ENCODE measurements around the gene POLE. TPM values are rescaled to one million over a fixed set of nuclear protein-coding genes. Genes with fewer than 3 reads are reported as not detected.

The POLE gene
- total RNA-seq, 2 donors from 2014 or later, result 111 to 131 TPM

DNA sequence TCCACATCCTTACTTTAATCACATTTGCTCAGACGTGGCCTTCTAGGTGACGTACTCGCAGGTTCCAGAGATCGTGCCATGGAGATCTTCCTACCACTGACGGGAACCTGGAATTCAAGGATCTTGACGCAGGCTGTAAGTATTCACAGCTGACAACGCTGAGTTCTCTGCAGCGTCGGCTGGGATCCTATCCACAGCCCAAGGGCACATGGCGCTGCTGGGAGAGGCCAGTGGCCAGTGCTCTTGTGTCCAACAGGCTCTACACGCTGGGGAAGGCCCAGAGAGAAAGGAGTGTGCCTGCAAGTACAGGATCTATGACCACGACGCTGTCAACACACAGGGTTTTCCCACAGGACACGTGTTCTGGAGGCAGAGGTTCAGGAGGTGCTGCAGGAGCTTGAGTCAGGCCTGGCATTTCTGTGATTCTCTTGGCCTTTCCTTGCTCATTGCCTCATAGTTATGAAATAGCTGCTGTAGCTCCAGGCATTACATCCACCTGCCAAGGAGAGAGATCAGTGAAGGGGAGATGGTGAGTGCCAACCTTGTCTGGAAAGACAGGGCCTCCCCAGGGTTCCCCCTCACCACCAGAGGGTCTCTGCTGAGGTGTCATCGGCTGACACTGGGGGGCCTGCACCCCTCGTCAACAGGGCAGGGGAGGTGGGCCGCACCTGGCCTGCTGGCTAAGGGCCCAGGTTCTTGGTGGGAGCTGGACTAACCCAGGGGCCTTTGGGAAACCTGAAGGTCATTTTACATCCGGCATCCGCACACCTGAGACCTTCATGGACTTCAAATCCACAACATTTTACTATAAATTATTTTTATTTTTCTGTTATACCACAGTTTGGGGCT is 98.1 kb downstream of the POLE start:
- Mint-ChIP-seq H3K4me3 (no peak overlapping the region), H3K27ac (no peak overlapping the region), H3K4me1 (ENCODE audit: low read depth) (no peaks in the 10 kb centered on the region), H3K27me3 (ENCODE audit: low read depth) (peaks cover 10% of the 10 kb centered on the region), H3K36me3 (ENCODE audit: insufficient read depth in 2 of 2) (peaks cover 0 to under 1% of the 10 kb centered on the region in 2 donors), H3K9me3 (no peaks in the 10 kb centered on the region)
- DNase-seq, result no peak
- ATAC-seq (replicated peaks in 1 of 2), result no peak

DNA sequence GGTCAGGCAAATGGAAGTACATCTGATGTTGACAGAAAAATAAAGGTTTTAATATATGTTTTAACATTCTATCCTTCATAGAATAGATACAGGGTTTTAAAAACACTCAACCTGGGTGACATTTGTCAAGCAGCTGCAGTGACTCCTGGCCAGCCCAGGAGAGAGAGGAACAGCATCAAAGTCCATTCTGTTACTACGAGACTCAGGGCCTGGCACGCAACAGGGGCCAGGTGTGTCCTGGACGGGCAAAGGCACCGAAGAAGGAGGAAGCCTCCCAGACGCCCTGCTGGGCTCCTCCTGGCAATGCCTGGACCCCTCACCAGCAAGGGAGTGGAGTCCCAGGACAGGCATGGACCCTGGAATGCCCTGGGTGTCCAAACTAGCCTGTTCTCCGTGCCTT is 98.8 kb downstream of the POLE start:
- ATAC-seq (replicated peaks in 1 of 2) (no peak), DNase-seq (no peak)
- peaks cover 3% of the 10 kb centered on the region for H3K27me3 Mint-ChIP-seq (ENCODE audit: low read depth)
- peaks cover 0 to 4% of the 10 kb centered on the region in 2 donors for H3K36me3 Mint-ChIP-seq (ENCODE audit: insufficient read depth in 2 of 2)
- H3K4me3 Mint-ChIP-seq, result no peak overlapping the region
- no peak overlapping the region for H3K27ac Mint-ChIP-seq
- no peaks in the 10 kb centered on the region for H3K4me1 Mint-ChIP-seq (ENCODE audit: low read depth)
- no peaks in the 10 kb centered on the region for H3K9me3 Mint-ChIP-seq

DNA sequence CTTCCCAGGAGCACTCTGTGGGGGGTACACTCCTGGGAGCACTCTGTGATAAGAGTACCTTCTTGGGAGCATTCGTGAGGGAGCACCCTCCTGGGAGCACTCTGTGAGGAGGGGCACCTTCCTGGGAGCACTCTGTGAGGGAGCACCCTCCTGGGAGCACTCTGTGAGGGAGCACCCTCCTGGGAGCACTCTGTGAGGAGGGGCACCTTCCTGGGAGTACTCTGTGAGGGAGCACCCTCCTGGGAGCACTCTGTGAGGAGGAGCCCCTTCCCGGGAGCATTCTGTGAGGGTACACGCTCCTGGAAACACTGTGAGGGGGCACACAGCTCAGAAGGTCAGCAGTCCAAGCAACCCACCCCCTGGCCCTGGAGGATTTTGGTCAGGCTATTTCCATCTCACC is 99.4 kb downstream of the POLE start:
- H3K9me3 Mint-ChIP-seq, result no peaks in the 10 kb centered on the region
- DNase-seq (no peak), ATAC-seq (replicated peaks in 1 of 2) (no peak)
- no peaks in the 10 kb centered on the region for H3K27me3 Mint-ChIP-seq (ENCODE audit: low read depth)
- H3K27ac Mint-ChIP-seq, result no peak overlapping the region
- H3K4me3 Mint-ChIP-seq, result no peak overlapping the region
- H3K36me3 Mint-ChIP-seq (ENCODE audit: insufficient read depth in 2 of 2), result peaks cover 0 to 4% of the 10 kb centered on the region in 2 donors
- H3K4me1 Mint-ChIP-seq (ENCODE audit: low read depth), result no peaks in the 10 kb centered on the region

DNA sequence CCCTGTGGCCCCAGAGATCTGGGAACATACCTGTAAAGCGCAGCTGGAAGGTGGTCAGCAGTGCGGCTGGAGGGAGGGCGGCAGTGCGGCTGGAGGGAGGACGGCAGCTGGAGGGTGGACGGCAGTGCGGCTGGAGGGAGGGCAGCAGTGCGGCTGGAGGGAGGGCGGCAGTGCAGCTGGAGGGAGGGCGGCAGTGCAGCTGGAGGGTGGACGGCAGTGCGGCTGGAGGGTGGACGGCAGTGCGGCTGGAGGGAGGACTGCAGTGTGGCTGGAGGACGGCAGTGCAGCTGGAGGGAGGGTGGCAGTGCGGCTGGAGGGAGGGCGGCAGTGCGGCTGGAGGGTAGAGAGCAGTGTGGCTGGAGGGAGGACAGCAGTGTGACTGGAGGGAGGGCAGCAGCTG is 100.2 kb downstream of the POLE start:
- Mint-ChIP-seq H3K27me3 (ENCODE audit: low read depth) (no peaks in the 10 kb centered on the region), H3K4me1 (ENCODE audit: low read depth) (no peaks in the 10 kb centered on the region), H3K27ac (no peak overlapping the region), H3K36me3 (ENCODE audit: insufficient read depth in 2 of 2) (peaks cover 0 to 4% of the 10 kb centered on the region in 2 donors), H3K9me3 (no peaks in the 10 kb centered on the region), H3K4me3 (no peak overlapping the region)
- DNase-seq (no peak), ATAC-seq (replicated peaks in 1 of 2) (no peak)

DNA sequence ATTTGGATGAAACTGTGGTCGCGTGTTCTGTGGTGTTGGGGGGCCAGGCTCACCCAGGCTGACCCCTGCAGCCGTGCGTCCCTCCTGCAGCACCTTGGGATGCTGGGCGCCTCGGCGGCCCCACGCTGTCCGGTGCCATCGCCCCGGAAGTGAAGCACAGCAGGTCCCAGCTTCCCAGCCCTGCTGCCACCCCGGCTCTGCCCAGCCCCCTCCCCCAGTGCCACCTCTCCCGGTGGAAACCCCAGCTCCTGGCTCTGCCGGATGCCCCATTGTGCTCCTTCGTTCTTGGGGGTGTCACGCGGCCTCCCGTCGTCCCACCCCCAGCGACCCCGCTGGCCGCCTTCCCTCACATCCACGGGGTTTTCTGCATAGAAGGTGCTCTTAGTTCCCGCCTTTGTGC is 102.0 kb downstream of the POLE start:
- no peak overlapping the region for H3K4me3 Mint-ChIP-seq

DNA sequence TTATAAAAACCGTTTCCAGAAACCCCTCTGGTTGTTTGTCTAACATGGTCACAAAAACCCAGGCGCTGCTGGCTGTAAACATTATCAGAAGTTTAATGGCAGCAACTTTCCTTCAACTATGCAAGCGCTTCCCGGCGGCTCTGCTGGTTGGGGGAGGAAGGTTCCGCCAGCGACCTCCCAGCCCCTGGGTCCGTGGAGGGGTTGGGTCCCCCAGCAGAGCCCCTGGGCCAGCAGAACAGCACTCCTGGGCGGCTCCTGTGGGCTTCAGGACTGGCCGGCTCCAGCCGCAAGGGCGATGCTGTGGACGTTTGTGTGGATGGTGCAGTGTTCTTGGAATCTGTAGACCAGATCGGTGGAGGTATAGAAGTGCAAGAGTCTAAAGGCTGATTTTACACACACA is 102.7 kb downstream of the POLE start:
- no peaks in the 10 kb centered on the region for H3K9me3 Mint-ChIP-seq
- no peak overlapping the region for H3K4me3 Mint-ChIP-seq
- H3K4me1 Mint-ChIP-seq (ENCODE audit: low read depth), result no peaks in the 10 kb centered on the region
- DNase-seq (no peak), ATAC-seq (replicated peaks in 1 of 2) (no peak)
- H3K27ac Mint-ChIP-seq, result no peak overlapping the region
- no peaks in the 10 kb centered on the region for H3K27me3 Mint-ChIP-seq (ENCODE audit: low read depth)
- H3K36me3 Mint-ChIP-seq (ENCODE audit: insufficient read depth in 2 of 2), result peaks cover 0 to 4% of the 10 kb centered on the region in 2 donors

More for the DNA sequence above, 102.0 kb downstream of the POLE start:
- Mint-ChIP-seq H3K27me3 (ENCODE audit: low read depth) (no peaks in the 10 kb centered on the region), H3K9me3 (no peaks in the 10 kb centered on the region), H3K36me3 (ENCODE audit: insufficient read depth in 2 of 2) (peaks cover 0 to 4% of the 10 kb centered on the region in 2 donors), H3K27ac (no peak overlapping the region), H3K4me1 (ENCODE audit: low read depth) (no peaks in the 10 kb centered on the region)
- ATAC-seq (replicated peaks in 1 of 2), result no peak
- DNase-seq, result no peak

DNA sequence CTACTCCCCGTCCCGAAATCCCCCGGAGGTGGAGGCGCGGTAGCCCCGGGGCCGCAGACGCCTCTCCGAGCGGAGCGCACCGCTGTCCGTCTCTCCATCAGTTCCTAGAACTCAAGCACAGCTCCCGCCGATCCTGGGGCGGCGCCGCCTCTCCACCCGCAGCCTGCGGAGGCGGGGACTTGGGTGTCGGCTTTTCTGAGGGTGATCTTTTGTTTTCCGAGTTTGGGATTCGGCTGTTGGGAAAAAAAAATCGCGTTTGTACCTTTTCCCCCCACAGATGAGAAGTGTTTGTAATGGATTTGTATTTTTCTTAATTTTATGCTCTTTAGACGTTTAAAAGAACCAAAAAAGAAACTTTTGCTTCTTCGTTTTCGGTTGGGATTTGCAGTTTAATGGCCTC is 103.4 kb downstream of the POLE start:
- H3K4me3 Mint-ChIP-seq, result no peak overlapping the region
- H3K27ac Mint-ChIP-seq, result no peak overlapping the region
- H3K27me3 Mint-ChIP-seq (ENCODE audit: low read depth), result no peaks in the 10 kb centered on the region
- H3K4me1 Mint-ChIP-seq (ENCODE audit: low read depth), result no peaks in the 10 kb centered on the region
- no peaks in the 10 kb centered on the region for H3K9me3 Mint-ChIP-seq
- H3K36me3 Mint-ChIP-seq (ENCODE audit: insufficient read depth in 2 of 2), result peaks cover 0 to 4% of the 10 kb centered on the region in 2 donors
- no peak for ATAC-seq (replicated peaks in 1 of 2)
- DNase-seq, result no peak

DNA sequence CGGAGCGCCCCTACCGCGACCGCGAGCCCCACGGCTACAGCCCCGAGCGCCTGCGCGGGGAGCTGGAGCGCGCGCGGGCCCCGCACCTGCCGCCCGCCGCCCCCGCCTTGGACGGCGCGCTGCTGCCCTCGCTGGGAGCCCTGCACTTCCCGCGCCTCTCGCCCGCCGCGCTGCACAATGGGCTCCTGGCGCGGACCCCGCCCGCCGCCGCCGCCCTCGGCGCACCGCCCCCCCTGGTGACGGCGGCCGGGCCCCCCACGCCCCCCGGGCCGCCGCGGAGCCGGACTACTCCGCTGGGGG is 103.8 kb downstream of the POLE start:
- H3K9me3 Mint-ChIP-seq, result no peaks in the 10 kb centered on the region

DNA sequence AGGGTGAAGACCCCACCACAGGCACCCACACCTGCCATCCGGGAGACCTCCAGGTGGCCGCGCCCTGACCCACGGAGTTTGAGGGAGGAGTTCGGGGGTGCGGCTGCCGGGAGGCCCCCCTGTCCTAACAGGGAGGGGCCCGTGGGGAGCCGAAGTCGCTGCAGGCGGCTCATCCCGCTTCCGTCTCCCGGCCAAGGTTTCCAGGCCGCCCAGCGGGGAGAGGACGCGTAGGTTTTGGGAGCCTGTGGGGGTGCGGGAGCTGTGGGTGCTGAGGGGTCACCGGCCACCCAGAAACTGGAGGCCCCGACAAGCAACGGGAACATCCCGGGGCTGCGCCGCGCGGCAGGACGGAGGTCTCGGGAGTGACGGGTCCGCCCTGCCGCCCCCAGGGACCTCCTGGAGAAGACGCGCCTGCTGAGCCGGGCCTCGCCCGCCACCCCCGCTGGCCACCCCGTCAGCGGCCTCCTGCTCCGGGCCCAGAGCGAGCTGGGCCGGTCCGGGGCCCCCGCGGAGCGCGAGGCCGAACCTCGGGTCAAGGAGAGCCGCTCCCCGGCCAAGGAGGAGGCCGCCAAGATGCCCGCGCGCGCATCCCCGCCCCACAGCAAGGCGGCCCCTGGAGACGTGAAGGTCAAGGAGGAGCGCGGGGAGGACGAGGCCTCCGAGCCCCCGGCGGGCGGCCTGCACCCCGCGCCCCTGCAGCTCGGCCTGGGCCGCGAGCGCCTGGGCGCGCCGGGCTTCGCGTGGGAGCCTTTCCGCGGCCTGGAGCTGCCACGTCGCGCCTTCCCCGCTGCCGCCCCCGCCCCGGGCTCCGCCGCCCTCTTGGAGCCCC is 104.3 kb downstream of the POLE start:
- no peaks in the 10 kb centered on the region for H3K9me3 Mint-ChIP-seq
- H3K36me3 Mint-ChIP-seq (ENCODE audit: insufficient read depth in 2 of 2), result peaks cover 3 to 4% of the 10 kb centered on the region in 2 donors
- no peak overlapping the region for H3K27ac Mint-ChIP-seq
- no peaks in the 10 kb centered on the region for H3K27me3 Mint-ChIP-seq (ENCODE audit: low read depth)
- DNase-seq (no peak), ATAC-seq (replicated peaks in 1 of 2) (no peak)
- H3K4me3 Mint-ChIP-seq, result no peak overlapping the region
- H3K4me1 Mint-ChIP-seq (ENCODE audit: low read depth), result no peaks in the 10 kb centered on the region

More for the DNA sequence above, 103.8 kb downstream of the POLE start:
- Mint-ChIP-seq H3K4me1 (ENCODE audit: low read depth) (no peaks in the 10 kb centered on the region), H3K27me3 (ENCODE audit: low read depth) (no peaks in the 10 kb centered on the region), H3K36me3 (ENCODE audit: insufficient read depth in 2 of 2) (peaks cover 0 to 4% of the 10 kb centered on the region in 2 donors), H3K4me3 (no peak overlapping the region), H3K27ac (no peak overlapping the region)
- DNase-seq, result no peak
- ATAC-seq (replicated peaks in 1 of 2), result no peak

DNA sequence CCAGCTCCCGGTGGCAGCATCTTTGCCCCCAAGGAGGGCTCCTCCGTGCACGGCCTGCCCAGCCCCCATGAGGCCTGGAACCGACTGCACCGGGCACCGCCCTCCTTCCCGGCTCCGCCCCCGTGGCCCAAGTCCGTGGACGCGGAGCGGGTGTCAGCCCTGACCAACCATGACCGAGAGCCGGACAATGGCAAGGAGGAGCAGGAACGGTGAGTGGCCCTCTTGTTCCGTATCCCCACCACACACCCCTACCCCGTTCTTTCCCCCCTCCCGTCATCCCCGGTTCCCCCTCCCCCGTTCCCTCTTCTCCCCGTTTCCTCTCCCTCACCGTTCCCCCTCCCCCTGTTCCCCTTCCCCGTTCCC is 105.1 kb downstream of the POLE start:
- Mint-ChIP-seq H3K4me3 (no peak overlapping the region), H3K9me3 (no peaks in the 10 kb centered on the region), H3K4me1 (ENCODE audit: low read depth) (no peaks in the 10 kb centered on the region), H3K27me3 (ENCODE audit: low read depth) (no peaks in the 10 kb centered on the region), H3K27ac (no peak overlapping the region), H3K36me3 (ENCODE audit: insufficient read depth in 2 of 2) (peaks cover 3 to 4% of the 10 kb centered on the region in 2 donors)
- ATAC-seq (replicated peaks in 1 of 2) (no peak), DNase-seq (no peak)

DNA sequence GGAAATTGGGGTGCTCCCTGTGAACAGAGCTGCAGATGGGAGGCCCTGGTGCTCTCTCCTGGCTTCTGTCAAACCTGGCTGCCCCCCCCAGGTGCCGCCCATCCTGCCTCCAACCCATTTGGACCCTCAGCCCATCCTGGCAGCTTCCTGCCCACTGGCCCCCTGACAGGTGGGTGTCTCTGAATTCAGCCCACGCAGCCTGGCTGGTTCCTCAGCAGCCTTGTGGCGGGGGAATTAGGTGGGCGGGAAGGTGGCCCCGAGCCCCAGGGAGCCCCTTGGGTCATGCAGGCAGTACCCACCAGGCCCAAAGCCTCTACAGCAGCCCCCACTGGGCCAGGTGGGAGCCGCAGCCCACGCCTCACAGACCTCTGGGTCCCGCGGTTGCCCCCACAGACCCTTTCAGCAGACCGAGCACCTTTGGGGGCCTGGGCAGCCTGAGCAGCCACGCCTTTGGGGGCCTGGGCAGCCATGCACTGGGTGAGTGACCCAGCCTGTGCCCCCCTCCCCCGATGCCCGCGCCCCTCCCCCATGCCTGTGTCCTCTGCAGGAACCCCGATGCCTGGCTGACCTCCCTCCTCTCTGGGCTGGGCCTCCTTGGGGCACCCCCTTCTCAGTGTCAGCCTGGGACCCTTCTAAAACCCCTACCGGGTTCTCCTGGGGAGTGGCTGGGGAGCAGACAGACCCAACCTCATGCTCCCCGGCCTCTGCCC is 105.6 kb downstream of the POLE start:
- no peak for DNase-seq
- no peaks in the 10 kb centered on the region for H3K4me1 Mint-ChIP-seq (ENCODE audit: low read depth)
- H3K36me3 Mint-ChIP-seq (ENCODE audit: insufficient read depth in 2 of 2), result peaks cover 3 to 4% of the 10 kb centered on the region in 2 donors
- no peaks in the 10 kb centered on the region for H3K9me3 Mint-ChIP-seq
- no peaks in the 10 kb centered on the region for H3K27me3 Mint-ChIP-seq (ENCODE audit: low read depth)
- no peak for ATAC-seq (replicated peaks in 1 of 2)
- H3K4me3 Mint-ChIP-seq, result no peak overlapping the region
- H3K27ac Mint-ChIP-seq, result no peak overlapping the region

DNA sequence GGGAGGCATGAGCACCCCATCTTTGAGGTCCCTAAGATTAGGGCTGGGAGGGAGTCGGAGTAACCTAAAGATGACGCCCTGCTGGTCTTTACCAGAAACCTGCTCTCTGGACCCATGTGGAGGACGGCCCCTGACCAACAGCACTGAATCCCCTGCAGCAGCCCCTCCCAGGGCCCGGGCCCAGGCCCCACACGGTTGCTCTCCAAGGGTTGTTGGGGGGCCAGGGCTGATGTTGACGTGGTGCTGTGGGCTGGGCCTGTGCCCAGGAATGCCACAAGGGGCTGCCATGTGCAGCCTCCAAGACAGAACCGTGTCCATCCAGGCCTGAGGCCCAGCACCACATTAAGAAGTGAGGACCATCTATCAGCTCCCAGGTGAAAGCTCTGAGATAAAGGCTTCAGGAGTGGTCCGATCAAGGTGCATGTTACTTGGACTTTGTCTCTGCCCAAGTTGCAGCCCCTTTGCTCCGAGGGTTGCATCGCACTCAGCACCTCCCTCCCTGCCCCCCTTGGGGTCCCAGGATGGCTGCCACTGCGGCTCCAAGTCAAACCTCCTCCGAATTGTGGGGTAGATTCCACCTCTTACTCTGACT is 106.3 kb downstream of the POLE start:
- Mint-ChIP-seq H3K9me3 (no peaks in the 10 kb centered on the region), H3K4me1 (ENCODE audit: low read depth) (no peaks in the 10 kb centered on the region), H3K4me3 (no peak overlapping the region), H3K36me3 (ENCODE audit: insufficient read depth in 2 of 2) (peaks cover 3 to 4% of the 10 kb centered on the region in 2 donors), H3K27ac (no peak overlapping the region), H3K27me3 (ENCODE audit: low read depth) (no peaks in the 10 kb centered on the region)
- ATAC-seq (replicated peaks in 1 of 2) (no peak), DNase-seq (no peak)

DNA sequence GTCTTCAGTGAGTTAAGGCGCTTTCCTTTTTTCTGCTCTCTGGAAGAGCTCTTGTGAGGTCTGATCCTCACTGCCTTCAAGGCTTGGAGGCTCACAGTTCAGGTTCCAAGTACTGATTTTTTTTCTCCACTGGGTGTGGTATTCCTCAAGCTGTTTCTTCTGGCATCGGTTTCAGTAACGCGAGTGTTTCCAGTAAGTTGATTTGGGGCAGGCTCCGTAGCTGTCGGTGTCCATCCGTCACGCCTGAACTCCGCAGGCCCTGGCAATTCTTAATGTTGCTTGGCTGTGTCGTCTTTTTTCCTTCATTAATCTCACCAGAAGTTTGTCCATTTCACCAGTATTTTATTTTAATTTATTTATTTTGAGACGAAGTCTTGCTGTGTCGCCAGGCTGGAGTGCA is 107.4 kb downstream of the POLE start:
- DNase-seq, result no peak
- no peaks in the 10 kb centered on the region for H3K27me3 Mint-ChIP-seq (ENCODE audit: low read depth)
- no peak overlapping the region for H3K27ac Mint-ChIP-seq
- H3K36me3 Mint-ChIP-seq (ENCODE audit: insufficient read depth in 2 of 2), result peaks cover 3 to 4% of the 10 kb centered on the region in 2 donors
- no peaks in the 10 kb centered on the region for H3K4me1 Mint-ChIP-seq (ENCODE audit: low read depth)
- ATAC-seq (replicated peaks in 1 of 2), result no peak
- H3K9me3 Mint-ChIP-seq, result no peaks in the 10 kb centered on the region
- no peak overlapping the region for H3K4me3 Mint-ChIP-seq
